GM06990 (cell line): ENCODE measurements around the gene LRRC8A.
A peak's percentile ranks its signal among the peaks of the same experiment; 100 is the strongest.

Source experiments
- DNase-seq: peaks from one replicate; pipeline ENCODE4 v3.0.0-alpha.2; 2011; ENCODE audit not compliant: insufficient read length; ENCODE audit errors: extremely low read depth
- H3K27me3 ChIP-seq: replicated peaks from 2 replicates; pipeline ENCODE4 v1.6.0; 2011; ENCODE audit warnings: low read length; ENCODE audit not compliant: control insufficient read depth, insufficient read depth
- H3K36me3 ChIP-seq: 2 replicates; pipeline ENCODE4 v1.5.1; 2011; ENCODE audit warnings: low read length; ENCODE audit not compliant: control insufficient read depth, insufficient read depth
- H3K4me3 ChIP-seq: replicated peaks from 2 replicates; pipeline ENCODE4 v1.5.1; 2011; ENCODE audit warnings: low read depth, mild to moderate bottlenecking, control low read depth, low read length
- CTCF ChIP-seq: IDR thresholded peaks from 2 replicates; pipeline ENCODE4 v1.5.1; 2011; ENCODE audit warnings: low read length, control low read depth, mild to moderate bottlenecking, inconsistent platforms; ENCODE audit not compliant: insufficient read depth, poor library complexity, severe bottlenecking

The LRRC8A gene

GRCh38 chr9:128881884-128882676 is at the start of gene LRRC8A, which contains the start of gene KYAT1:
TSS of gene LRRC8A (plus strand) at chr9:128882133. CDS start at chr9:128907165, 25,032 bp downstream.
TSS of gene KYAT1 (minus strand) at chr9:128881950. CDS start at chr9:128845405, 36,545 bp downstream.
- TF ChIP-seq CTCF = peak; percentile 15
- H3K4me3 ChIP-seq = peak within 1 kb of the TSS; percentile 93

GRCh38 chr9:128833696-128834095 is 48.2 kb upstream of the LRRC8A start:
- H3K36me3 ChIP-seq = peaks cover 1% of the 10 kb centered on the region
- H3K27me3 ChIP-seq = no peaks in the 10 kb centered on the region
- TF ChIP-seq CTCF = no peak
- H3K4me3 ChIP-seq = no peak overlapping the region
- DNase-seq = no peak

More at GRCh38 chr9:128881884-128882676, at the start of gene LRRC8A, which contains the start of gene KYAT1:
- H3K36me3 ChIP-seq = peaks cover 2% of the 10 kb centered on the region
- peak; percentile 99 for DNase-seq
- no peaks in the 10 kb centered on the region for H3K27me3 ChIP-seq

GRCh38 chr9:128835246-128836210 is 46.4 kb upstream of the LRRC8A start:
- Histone ChIP-seq H3K4me3 (no peak overlapping the region), H3K27me3 (no peaks in the 10 kb centered on the region), H3K36me3 (peaks cover 1% of the 10 kb centered on the region)
- DNase-seq = no peak
- TF ChIP-seq CTCF = no peak

- Histone ChIP-seq H3K27me3 (no peaks in the 10 kb centered on the region), H3K4me3 (no peak overlapping the region), H3K36me3 (peaks cover 1% of the 10 kb centered on the region)
- no peak for DNase-seq
- no peak for TF ChIP-seq CTCF
Measured at GRCh38 chr9:128836509-128837145, 45.3 kb upstream of the LRRC8A start.

GRCh38 chr9:128838338-128838737 is 43.6 kb upstream of the LRRC8A start:
- no peak for TF ChIP-seq CTCF
- no peaks in the 10 kb centered on the region for H3K27me3 ChIP-seq
- no peak overlapping the region for H3K4me3 ChIP-seq
- H3K36me3 ChIP-seq = peaks cover 1% of the 10 kb centered on the region
- no peak for DNase-seq
